Prostate gland (tissue), 2 donors: ENCODE measurements around the gene TFR2.
A peak's percentile ranks its signal among the peaks of the same experiment; 100 is the strongest.

Source experiments
- CTCF ChIP-seq, 4 experiments: fragments of 200-600 bp in 2 of 4; fragments of 450-650 bp in 2 of 4; sonication (generic) in 2 of 4; IDR thresholded peaks; 1 replicate in 3 of 4; 2 replicates in 1 of 4; pipeline ENCODE4 v1.5.1; 2016 to 2019; ENCODE audit warnings: antibody characterized with exemption in 4 of 4, mild to moderate bottlenecking in 2 of 4, moderate library complexity in 2 of 4
- POLR2A ChIP-seq: fragments of 450-650 bp; IDR thresholded peaks from one replicate; pipeline ENCODE4 v1.6.1; 2016; ENCODE audit warnings: antibody characterized with exemption, mild to moderate bottlenecking
- POLR2AphosphoS5 ChIP-seq: sonication (generic); formaldehyde crosslinking; IDR thresholded peaks from one replicate; pipeline ENCODE4 v1.6.1; 2017; ENCODE audit warnings: antibody characterized with exemption

GRCh38 chr7:100586266-100587025 is 54.9 kb downstream of the TFR2 start, which contains the start of gene FBXO24:
- no peak for TF ChIP-seq CTCF (IDR thresholded peaks at IDR 0.05)
- peak; percentile 94 for TF ChIP-seq POLR2AphosphoS5
- peak; percentile 46 for TF ChIP-seq POLR2A
